Stimulated activated CD8-positive, alpha-beta memory T cell treated with anti-CD3 and anti-CD28 coated beads, Interleukin-4, amount 100 ng/mL, for 48 hours (primary cell): ENCODE measurements around the gene PGM1.

Experiments
- DNase-seq: peaks from one replicate; pipeline ENCODE4 v3.0.0-alpha.2; 2020

PGM1 gene

DNA sequence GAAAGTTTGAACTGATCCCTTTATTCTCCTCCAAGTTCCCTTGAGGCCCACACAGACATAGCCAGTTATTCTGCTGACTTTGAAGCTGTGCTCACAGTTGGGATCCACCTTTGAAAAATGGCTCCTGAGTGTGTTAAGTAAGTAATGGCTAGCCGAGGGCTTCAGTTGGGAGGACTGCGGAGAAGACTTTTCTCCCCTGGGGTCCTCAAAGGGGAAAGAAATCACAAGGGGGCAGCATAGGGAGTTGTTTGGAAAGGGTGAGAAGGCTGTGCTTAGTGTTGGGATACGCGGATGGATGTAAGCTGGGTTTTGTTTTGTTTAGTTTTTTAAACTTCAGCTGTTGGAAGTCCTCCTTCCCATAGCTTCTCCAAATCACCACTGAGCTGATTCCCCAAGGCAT is 8.3 kb downstream of the PGM1 start:
- no peak for DNase-seq

DNA sequence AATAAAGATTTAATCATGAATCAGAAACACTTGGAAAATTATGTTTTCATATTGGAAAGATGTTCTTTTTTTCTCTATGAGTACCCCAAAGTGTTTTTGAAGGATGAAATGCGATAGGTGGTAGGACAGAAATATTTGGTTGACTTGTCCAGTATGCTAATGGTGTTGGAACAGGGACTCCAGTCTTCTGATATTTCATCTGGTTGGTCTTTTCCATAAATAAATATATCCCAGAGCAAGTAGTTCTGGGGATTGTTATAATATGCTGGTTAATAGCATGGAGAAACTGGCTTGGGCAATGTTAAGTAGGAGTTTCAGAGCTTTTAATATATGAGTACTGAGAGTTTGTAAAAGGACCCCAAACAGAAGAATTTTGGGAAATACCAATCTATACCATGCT is 8.7 kb downstream of the PGM1 start:
- DNase-seq: no peak

DNA sequence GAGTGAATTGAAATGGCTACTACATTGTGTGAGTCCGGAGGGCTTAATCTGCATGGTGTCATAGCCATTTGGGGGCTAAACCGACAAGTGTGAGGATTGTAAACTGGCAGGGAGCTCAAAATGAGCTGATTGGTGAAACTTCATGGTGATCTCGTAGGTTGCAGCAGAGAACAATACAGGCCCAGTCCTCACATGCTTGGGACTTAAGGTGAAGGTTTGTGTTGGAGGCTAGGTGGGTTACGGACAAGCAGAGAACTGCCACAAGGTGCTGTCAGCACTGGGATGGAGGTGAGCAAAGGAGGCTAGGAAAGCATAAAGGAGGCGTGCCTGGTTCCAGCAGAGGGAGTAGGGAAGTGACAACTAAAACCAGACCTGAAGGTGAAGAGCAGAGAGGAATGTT is 9.4 kb downstream of the PGM1 start:
- DNase-seq: no peak

DNA sequence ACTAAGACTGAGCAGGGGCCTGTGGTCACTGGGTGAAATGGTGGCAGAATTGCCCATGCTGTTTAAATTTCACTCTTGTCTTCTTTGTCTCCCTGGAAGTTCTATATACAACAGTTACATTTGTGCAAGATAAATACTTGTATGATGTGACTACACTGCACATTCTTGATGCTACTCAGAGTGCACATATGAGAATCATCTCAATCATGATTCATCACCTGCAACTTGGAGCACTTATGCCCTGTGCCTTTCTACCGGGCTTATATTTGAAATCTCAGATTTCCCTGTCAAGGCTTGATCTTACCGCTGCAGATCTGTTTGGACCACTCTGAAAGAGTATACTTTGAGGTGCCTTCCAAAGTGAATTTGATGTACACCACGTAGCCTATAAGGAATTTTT is 10.6 kb downstream of the PGM1 start:
- no peak for DNase-seq

DNA sequence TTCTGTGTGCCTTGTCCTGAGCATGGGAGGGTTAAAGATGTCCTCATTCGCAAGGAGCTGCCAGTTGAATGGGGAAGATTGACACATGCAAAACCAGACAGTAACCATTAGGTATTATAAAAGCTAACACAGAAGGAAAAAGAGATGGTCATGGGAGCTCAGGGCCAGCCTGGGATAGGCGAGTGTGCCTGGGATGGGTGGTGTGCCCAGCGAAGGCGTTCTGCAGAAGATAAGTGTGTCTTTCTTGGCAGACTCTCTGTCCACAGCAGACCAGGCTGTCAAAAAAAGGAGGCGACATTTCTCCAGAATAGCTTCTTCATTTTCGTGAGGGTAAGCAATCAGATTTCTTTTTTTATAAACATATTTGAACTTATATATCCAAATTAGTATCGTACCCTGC is 14.1 kb downstream of the PGM1 start:
- no peak for DNase-seq

DNA sequence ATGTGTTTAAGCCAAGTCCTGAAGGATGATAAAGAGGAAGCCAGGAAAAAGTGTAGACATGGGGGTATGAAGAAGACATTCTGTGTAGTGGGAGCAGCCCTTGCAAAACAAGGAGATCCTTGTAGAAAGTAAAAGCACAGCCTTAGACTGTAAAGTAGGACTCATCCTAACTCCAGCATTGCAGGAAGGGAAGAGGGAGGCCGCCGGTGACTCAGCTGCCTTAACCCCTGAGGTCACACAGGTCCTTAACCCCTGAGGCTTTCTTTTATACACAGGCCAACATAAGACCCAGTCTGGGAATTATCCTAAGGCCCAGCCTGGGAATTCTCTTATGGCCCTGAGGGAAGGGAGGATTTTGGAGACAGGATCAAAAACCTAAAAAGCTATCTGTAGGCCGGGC is 18.0 kb downstream of the PGM1 start:
- no peak for DNase-seq

DNA sequence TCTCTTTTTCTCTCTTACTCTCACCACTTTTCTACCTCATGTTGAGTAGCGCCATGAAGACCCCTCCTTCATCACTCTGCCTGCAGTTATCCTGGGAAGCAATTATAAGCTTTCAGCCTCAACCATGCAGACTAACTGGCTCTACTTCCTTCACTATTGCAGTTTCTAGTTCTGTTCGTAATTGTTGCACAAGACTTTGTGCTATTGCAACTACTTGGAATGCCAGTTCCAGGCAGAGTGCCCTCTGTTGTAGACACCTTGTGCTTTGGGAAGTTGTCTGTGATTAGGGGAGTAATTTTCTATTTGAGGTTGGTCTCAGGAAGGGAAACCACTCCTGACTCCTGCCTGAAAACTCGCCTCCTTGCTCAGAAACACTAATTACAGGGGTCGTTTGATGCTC is 19.4 kb downstream of the PGM1 start:
- no peak for DNase-seq

DNA sequence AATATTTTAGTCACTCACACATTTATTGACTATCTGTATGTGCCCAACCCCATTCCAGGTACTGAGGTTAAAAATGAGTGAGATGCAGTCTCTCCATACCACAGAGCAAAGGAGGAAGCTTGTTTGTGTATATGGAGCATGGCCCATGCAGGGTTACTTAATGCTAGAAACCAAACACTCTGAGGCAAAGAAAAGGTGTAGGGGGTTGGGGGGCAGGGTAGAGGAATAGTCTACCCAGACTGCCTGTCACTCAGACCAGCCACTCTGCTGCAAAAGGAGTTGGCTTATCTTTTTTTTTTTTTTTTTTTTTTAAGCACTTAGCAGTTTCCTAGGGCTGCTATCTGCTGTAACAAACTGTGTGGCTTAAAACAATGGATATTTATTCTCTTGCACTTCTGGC is 19.8 kb downstream of the PGM1 start:
- DNase-seq: no peak

DNA sequence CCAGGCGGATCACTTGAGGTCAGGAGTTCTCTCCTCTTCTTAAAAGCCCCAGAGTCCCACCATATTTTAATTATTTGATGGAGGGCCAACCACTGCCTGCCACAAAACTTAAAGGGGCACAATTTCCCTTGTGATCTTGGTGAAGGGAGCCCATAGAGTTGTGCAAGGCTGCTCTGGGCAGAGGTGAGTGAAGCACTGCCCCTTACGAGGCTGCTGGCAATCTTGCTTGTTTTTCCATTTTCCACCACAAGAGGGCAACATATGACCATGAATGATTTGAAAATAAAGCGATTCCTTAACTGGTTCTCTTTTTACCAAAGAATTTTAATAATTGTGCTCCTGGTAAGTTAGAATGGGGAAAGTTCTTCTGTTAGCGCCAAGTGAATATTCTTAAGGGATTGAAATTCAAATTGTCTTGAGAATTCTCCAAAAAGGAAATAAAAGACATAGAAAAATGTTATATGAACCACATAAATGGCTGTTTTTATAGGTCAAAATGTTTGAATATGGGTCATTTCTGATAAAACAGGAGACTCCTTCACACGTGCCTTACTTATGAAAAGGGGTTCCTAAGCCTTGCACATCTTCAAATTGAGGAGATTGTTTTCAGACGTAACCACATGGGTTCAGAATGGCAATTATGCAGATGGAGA is 22.7 kb downstream of the PGM1 start:
- DNase-seq: peak; percentile 64

DNA sequence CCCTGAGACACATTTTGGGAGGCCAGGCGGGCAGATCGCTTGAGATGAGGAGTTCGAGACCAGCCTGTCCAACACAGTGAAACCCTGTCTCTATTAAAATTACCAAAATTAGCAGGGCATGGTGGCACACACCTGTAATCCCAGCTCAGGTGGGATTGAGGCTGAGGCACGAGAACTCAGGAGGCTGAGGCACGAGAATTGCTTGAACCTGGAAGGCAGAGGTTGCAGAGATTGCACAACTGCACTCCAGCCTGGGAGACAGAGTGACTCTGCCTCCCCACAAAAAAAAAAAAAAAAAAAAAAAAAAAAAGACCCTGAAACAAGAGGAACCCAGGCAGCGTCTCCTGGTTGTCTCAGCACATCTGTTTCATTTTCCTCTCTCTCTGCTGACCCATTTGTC is 24.2 kb downstream of the PGM1 start:
- DNase-seq: no peak

DNA sequence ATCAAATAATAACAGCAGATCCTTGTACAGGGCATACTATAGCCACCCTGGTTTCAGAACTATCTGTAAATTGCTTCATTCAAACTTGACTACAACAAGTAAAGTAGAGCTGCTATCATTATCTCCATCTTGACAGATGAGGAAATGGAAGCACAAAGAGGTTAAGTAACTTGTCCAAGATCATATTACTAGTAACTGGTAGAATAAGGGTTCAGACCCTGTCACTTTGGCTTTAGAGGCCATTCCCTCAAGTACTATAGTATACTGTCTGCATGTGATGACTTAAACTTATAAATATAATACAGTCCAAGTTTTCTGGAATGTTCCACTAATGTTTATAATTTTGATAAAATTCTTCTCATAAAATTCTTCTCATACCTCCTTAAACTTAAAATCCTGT is 24.8 kb downstream of the PGM1 start:
- no peak for DNase-seq

DNA sequence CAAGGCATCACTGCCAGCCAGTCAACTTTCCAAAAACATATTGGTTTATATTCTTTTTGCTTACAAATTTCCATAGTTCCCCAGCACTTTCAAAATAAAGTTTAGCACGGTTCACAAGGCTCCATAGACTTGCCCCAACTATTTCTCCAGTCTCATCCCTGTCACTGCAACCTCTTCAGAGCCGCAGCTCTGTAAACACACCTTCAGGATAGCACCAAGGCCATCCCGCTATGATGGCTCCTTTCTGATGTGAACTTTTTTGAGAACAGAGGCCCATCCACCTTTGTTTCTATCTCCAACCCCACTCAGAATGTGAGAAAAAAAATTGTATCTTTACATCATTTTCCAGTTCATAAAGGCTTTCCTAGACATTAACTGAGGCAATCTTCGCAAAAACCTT is 26.3 kb downstream of the PGM1 start:
- no peak for DNase-seq

DNA sequence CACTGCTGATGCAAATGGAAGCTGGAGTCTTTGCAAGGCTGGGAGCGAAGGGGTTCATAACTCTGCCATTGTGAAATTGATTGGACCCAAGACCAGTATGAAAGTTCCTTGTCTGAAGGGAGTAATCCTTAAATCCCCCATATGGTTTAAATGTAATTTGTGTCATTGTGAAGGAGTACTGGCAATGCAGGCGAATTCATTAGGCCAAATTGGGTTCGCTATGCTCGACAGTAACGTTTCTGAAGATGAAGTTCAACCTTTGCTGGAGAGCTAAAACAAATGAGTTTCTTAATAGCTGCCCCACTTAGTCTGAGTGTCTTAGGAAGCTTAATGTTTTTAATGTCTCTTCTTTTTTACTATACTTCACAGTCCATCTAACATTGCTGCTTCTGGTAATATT is 27.5 kb downstream of the PGM1 start:
- DNase-seq: no peak

DNA sequence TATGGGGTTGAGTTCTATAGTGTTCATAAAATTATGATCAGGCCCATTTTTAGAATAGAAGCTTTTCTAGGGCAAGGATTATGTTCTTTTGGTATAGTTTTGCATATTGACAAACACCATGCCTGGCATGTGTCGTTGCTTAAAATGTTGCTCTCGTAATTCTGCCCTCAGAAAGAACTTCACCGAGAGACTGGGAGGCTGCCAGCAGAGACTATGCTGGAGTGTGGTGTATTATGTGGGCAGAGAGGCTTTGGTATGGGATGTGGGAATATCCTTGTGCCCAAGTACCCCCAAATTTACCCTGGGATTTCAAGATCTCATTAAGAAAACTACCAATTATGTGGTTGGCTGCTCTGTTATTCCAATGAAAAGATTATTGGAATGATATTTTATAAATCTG is 27.9 kb downstream of the PGM1 start:
- DNase-seq: no peak

DNA sequence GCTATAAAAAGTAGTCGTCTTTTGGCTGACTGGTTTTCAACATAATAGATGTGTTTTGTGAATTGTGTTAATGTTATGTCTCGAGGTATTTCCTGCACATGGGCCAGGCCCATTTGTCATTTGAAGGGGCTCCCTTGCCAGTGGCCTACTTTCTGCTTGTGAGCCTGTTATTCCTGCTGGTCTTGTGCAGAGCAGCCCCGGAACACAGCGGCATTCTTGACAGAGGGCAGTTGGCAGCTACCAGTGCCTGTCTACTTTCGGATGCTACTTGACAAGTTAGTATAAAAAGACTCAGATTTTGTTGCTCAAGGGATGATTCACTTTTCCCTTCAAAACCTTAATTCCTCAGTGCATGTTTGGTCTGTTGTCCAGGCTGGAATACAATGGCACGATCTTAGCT is 28.5 kb downstream of the PGM1 start:
- DNase-seq: no peak

DNA sequence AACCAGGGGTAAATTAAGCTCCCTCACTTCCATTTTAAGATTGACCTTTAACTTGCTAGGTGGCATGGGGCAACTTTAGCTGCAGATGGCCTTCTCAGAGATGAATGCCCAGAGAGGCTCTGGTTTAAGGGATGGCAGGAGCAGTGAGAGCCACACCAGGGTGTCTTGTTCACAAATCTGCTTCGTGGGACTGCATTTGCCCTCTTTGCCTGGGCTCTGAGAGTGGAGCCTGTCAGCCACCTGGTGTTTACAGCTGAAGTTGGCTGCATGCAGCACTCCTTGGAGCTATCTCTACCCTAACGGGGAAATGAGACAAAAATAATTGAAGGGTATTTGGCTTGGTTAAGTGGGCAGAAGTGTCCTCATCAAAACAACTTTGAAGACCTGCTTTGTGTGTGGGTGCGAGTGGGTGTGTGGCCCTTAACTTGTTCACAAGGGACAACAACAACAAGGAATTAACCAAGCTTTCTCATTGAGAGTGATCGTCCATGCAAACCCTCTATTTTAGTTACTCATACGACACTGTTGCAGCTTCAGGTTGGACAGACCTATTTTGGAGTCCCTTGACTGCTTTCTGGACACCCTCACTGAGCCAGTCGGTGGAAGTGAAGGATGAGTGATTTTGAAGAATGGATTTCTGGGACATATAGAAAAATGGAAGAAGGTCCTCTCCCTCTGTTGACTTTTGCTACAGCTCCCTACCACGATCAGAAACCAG is 29.8 kb downstream of the PGM1 start:
- no peak for DNase-seq

DNA sequence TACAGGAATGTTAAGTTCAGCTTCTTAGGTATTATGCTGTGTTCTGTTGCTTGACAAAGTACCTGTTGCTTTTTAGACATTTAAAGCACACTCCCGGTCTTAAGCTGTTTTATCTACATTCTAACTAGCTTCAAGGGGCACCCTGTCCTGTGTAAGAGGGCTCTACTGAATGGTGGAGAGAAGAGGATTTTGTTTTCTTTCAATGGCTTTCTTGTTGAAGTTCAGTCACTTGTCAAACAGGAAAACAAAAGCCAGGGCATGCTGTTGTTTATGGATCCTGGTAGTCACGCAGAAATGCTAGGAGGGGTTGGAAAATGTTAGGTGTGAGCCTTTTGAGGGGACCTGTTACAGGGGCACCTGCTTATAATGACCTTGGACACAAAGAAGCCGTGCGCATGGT is 30.7 kb downstream of the PGM1 start:
- no peak for DNase-seq

DNA sequence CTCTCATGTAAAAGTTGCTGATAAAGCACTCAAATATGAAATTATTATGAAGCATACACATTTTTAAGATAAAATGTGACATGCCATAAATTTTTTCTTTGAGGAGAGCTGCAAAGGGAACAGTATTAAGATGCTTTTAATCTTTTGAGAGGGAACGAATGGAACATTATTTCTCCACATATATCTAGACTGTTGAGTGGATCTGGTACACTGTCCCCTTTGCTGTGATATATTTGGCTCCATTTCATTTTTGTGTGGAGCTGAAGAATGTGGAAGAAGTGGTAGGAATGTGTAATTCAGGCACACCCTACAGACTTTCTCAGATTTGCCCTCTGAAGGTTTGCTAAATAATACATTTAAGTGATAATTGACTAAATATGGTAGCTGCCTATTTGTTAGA is 31.7 kb downstream of the PGM1 start:
- no peak for DNase-seq

DNA sequence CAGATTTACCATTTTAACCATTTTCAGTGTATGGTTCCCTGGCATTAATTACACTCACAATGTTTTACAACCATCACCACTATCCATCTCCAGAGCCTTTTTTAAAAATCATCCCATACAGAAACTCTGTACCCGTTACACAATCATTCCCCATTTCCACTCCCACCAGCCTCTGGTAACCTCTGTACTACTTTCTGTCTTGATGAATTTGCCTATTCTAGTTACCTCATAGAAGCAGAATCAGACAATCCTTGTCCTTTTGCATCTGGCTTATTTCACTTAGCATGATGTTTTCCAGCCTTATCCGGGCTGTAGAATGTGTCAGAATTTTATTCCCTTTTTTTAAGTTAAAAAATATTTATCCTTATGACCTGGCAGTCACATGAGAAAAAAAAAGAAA is 33.0 kb downstream of the PGM1 start:
- DNase-seq: no peak

DNA sequence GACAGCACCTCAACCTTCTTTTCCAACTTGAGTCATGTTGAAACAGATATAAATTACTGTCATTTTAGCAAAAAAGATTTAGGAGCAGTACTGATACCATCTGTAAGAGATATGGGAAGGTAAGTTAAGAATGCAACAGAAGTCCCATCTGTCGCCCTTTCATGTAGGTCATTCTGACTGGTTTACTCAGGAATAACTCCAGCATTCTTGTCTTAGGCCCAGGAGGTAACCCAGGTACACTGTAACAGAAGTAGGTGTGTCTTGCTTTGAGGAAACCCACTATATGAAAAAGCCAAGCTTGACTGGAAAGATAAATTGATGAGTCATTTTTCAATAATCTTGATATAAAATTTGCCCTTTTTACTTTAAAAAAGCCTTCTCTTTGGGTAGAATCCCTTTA is 35.4 kb downstream of the PGM1 start:
- no peak for DNase-seq

DNA sequence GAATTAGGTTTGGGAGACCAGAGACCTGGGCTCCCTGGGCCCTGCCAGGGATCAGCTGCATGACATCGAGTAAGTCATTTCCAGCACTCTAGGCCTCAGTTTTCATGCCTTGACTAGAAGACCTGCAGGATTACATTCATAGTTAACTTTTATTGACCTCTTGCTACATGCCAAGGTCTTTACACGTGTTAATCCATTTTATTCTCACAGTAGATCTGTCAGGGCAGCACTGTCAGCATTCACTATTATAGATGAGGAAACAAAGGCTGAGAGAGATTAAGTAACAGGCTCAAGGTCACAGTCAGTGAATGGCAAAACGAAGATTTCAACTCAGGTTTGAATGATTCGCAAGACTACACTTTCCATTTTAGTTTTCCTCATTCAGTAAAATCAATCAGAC is 37.0 kb downstream of the PGM1 start:
- no peak for DNase-seq

DNA sequence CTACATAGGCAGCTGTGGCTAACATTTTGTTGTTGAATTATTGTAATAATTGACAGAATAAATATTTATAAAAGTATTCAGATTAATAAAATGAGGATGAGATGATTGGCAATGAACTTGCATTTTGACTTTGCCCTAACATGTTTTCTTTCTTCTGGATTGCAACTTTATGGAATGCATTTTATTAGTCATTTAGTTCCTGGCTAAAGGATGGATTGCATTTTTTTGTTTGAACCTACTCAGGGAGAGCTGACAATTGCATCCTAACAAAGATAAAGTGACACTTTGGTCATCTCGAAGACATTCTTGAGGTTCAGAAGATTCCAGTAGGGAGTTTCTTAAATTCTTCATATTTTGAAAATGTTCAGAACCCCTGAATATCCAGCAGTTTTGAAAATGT is 37.5 kb downstream of the PGM1 start:
- DNase-seq: no peak

DNA sequence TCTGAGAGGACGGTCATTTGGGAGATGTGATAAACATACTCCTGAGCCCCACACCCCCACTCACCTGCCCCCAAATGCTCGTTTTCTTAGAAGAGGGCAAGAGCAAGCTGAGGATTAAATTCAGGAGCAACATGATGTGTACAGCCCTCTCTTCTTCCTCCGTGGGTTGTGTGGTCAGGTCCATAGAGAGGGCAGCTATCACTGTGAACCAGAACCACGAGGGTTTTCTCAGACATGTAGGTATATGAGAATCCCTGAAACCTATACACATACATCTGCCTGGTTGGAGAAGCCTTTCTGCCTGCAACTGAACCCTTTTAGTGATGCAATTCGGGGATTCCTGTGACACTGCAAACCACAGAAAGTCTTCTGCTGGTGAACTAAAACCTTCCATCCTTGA is 38.9 kb downstream of the PGM1 start:
- no peak for DNase-seq

DNA sequence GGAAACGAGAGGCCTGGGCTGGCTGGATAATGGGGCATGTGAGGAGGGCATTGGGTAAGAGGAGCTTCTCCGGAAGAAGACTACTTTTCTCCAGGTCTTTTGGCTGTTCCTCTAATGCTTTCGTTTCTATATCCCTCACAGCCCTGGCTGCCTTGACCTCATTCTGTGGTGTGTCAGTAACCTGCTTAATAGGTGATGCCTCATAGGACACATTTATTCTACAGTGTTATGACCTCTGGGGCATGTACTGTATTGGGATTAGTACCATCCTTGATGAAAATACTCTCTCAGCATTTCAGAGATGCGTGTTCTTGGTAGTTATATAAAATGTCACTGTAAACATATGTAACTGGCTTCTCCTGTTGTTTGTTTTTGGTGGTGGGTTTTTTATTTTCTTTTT is 40.1 kb downstream of the PGM1 start:
- DNase-seq: no peak

DNA sequence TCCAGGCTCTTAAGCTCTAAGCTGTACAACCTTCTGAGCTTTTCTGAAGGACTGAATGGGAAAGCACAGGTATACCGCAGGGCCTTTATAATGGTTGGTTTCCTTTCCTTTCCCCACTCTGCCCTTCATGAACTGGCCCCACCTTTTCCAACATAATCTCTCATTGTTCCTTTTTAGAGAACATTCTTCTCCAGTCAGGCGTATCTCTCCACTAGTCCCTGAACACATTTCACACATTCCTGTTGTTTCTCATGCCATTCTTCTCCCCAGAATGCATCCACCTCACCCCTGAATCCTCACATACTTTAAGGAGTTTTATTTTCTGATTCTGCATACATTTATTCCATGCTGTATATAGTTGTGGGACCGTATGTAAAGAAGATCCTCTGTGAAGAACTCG is 41.3 kb downstream of the PGM1 start:
- no peak for DNase-seq
